ENCODE results near the gene LHB. TPM values are rescaled to one million over a fixed set of nuclear protein-coding genes. Genes with fewer than 3 reads are reported as not detected.

Gene LHB
- total RNA-seq, 1 experiment from 2014 or later: 0.68 TPM

GRCh38 chr19:48987323-48987722, 29.6 kb downstream of the LHB start:
- H3K36me3 Mint-ChIP-seq (ENCODE audit: insufficient read depth, unreplicated experiment): peaks cover 84% of the 10 kb centered on the region

GRCh38 chr19:48986211-48986610, 30.7 kb downstream of the LHB start:
- peaks cover 5% of the 10 kb centered on the region; the same call in 1 of the 2 replicates for H3K36me3 ChIP-seq (ENCODE audit: control insufficient read depth, insufficient read depth, low read length)

More at GRCh38 chr19:48987323-48987722, 29.6 kb downstream of the LHB start:
- TF ChIP-seq CTCF (IDR thresholded peaks at IDR 0.05; ENCODE audit: insufficient read depth in 1 of 2, low read depth in 1 of 2, low read length in 1 of 2, severe bottlenecking in 1 of 2, unreplicated experiment in 1 of 2): no peak
- H3K27me3 ChIP-seq (replicated peaks; ENCODE audit: control insufficient read depth, insufficient read depth, low read length): no peaks in the 10 kb centered on the region
- H3K4me3 ChIP-seq (ENCODE audit: low read depth, low read length): no peak overlapping the region
- H3K36me3 ChIP-seq (ENCODE audit: control insufficient read depth, insufficient read depth, low read length): peaks cover 5% of the 10 kb centered on the region; the same call in 1 of the 2 replicates
- intact Hi-C loops (cut with micrococcal nuclease; ENCODE audit: unreplicated experiment): no loop called here
- Mint-ChIP-seq H3K4me1 (ENCODE audit: low read depth, unreplicated experiment) (peaks cover 23% of the 10 kb centered on the region), H3K27ac (ENCODE audit: unreplicated experiment) (no peak overlapping the region), H3K9me3 (ENCODE audit: unreplicated experiment) (no peaks in the 10 kb centered on the region), H3K4me3 (ENCODE audit: unreplicated experiment) (no peak overlapping the region), H3K27me3 (ENCODE audit: insufficient read depth, unreplicated experiment) (no peaks in the 10 kb centered on the region)
- ChIA-PET POLR2A (no interaction called here), CTCF (interaction anchor here (1.2 kb wide), 1 partner anchor 145 kb away, joined by 3 read pairs; no protein-coding TSS in a partner anchor)
- BruUV-seq (replicated peaks): no TSS peak
- DNase-seq: no peak
- no peaks in the 10 kb centered on the region for H3K9me3 ChIP-seq
- H3K4me1 ChIP-seq: peaks cover 13% of the 10 kb centered on the region; the same call in 1 of the 2 replicates

GRCh38 chr19:48985711-48986110, 31.2 kb downstream of the LHB start:
- Histone ChIP-seq H3K4me1 (peaks cover 7% of the 10 kb centered on the region; the same call in 1 of the 2 replicates), H3K27me3 (replicated peaks; ENCODE audit: control insufficient read depth, insufficient read depth, low read length) (no peaks in the 10 kb centered on the region), H3K36me3 (ENCODE audit: control insufficient read depth, insufficient read depth, low read length) (peaks cover 5% of the 10 kb centered on the region; the same call in 1 of the 2 replicates), H3K9me3 (no peaks in the 10 kb centered on the region), H3K4me3 (ENCODE audit: low read depth, low read length) (no peak overlapping the region)
- H3K36me3 Mint-ChIP-seq (ENCODE audit: insufficient read depth, unreplicated experiment): peaks cover 74% of the 10 kb centered on the region
- no peak for TF ChIP-seq CTCF (IDR thresholded peaks at IDR 0.05; ENCODE audit: insufficient read depth in 1 of 2, low read depth in 1 of 2, low read length in 1 of 2, severe bottlenecking in 1 of 2, unreplicated experiment in 1 of 2)
- no peaks in the 10 kb centered on the region for H3K9me3 Mint-ChIP-seq (ENCODE audit: unreplicated experiment)
- no peak overlapping the region for H3K27ac Mint-ChIP-seq (ENCODE audit: unreplicated experiment)
- H3K27me3 Mint-ChIP-seq (ENCODE audit: insufficient read depth, unreplicated experiment): no peaks in the 10 kb centered on the region
- peaks cover 23% of the 10 kb centered on the region for H3K4me1 Mint-ChIP-seq (ENCODE audit: low read depth, unreplicated experiment)
- BruUV-seq (replicated peaks): no TSS peak
- ChIA-PET CTCF (no interaction called here), POLR2A (no interaction called here)
- intact Hi-C loops (cut with micrococcal nuclease; ENCODE audit: unreplicated experiment): no loop called here
- H3K4me3 Mint-ChIP-seq (ENCODE audit: unreplicated experiment): no peak overlapping the region
- no peak for DNase-seq

More at GRCh38 chr19:48986211-48986610, 30.7 kb downstream of the LHB start:
- H3K9me3 ChIP-seq: no peaks in the 10 kb centered on the region
- intact Hi-C loops (cut with micrococcal nuclease; ENCODE audit: unreplicated experiment): no loop called here
- peaks cover 76% of the 10 kb centered on the region for H3K36me3 Mint-ChIP-seq (ENCODE audit: insufficient read depth, unreplicated experiment)
- ChIA-PET POLR2A (no interaction called here), CTCF (interaction anchor here (0.6 to 1.2 kb wide), 2 partner anchors 144 to 164 kb away, joined by 3 to 7 read pairs; no protein-coding TSS in a partner anchor)
- H3K4me3 Mint-ChIP-seq (ENCODE audit: unreplicated experiment): no peak overlapping the region
- H3K4me3 ChIP-seq (ENCODE audit: low read depth, low read length): no peak overlapping the region
- H3K27ac Mint-ChIP-seq (ENCODE audit: unreplicated experiment): no peak overlapping the region
- peaks cover 23% of the 10 kb centered on the region for H3K4me1 Mint-ChIP-seq (ENCODE audit: low read depth, unreplicated experiment)
- H3K27me3 ChIP-seq (replicated peaks; ENCODE audit: control insufficient read depth, insufficient read depth, low read length): no peaks in the 10 kb centered on the region
- peaks cover 7% of the 10 kb centered on the region; the same call in 1 of the 2 replicates for H3K4me1 ChIP-seq
- BruUV-seq (replicated peaks): no TSS peak
- H3K9me3 Mint-ChIP-seq (ENCODE audit: unreplicated experiment): no peaks in the 10 kb centered on the region
- no peak for DNase-seq
- TF ChIP-seq CTCF (IDR thresholded peaks at IDR 0.05; ENCODE audit: insufficient read depth in 1 of 2, low read depth in 1 of 2, low read length in 1 of 2, severe bottlenecking in 1 of 2, unreplicated experiment in 1 of 2): no peak
- no peaks in the 10 kb centered on the region for H3K27me3 Mint-ChIP-seq (ENCODE audit: insufficient read depth, unreplicated experiment)

Data from Caco-2 (cell line).